Chondrocyte (in vitro differentiated cells): Measurements from ENCODE around the gene NCOR2. TPM values are rescaled to one million over a fixed set of nuclear protein-coding genes. Genes with fewer than 3 reads are reported as not detected.

Experiments
- DNase-seq: peaks from one replicate; pipeline ENCODE4 v3.0.0; 2021; ENCODE audit warnings: mixed read lengths, low spot score
- H3K27ac Mint-ChIP-seq: one replicate; pipeline ENCODE4 v1.8.0; 2021; ENCODE audit warnings: mild to moderate bottlenecking, moderate library complexity, mixed read lengths; ENCODE audit not compliant: unreplicated experiment
- H3K27me3 Mint-ChIP-seq: 2 replicates; pipeline ENCODE4 v1.8.0; 2021; ENCODE audit warnings: low read depth, mixed read lengths
- H3K36me3 Mint-ChIP-seq: 2 replicates; pipeline ENCODE4 v1.8.0; 2021; ENCODE audit warnings: low read depth, mixed read lengths
- H3K4me1 Mint-ChIP-seq: 2 replicates; pipeline ENCODE4 v1.8.0; 2021; ENCODE audit warnings: low read depth, mild to moderate bottlenecking, mixed read lengths
- H3K4me3 Mint-ChIP-seq: one replicate; pipeline ENCODE4 v1.8.0; 2021; ENCODE audit warnings: mild to moderate bottlenecking, moderate library complexity, mixed read lengths; ENCODE audit not compliant: unreplicated experiment
- H3K9me3 Mint-ChIP-seq: 2 replicates; pipeline ENCODE4 v1.8.0; 2021; ENCODE audit warnings: low read depth, mixed read lengths
- CTCF ChIP-seq: fragments of 200-600 bp; sonication (generic); IDR thresholded peaks from 2 replicates; pipeline ENCODE4 v1.5.0; 2021; ENCODE audit warnings: antibody characterized with exemption, mild to moderate bottlenecking, moderate library complexity
- total RNA-seq: library from RNA; stranded (reverse); gene quantifications from 3 replicates; pipeline ENCODE4 v1.2.1, GENCODE V29; 2021

The NCOR2 gene
- total RNA-seq, 1 donor from 2014 or later = 327 TPM

- Mint-ChIP-seq H3K27ac (no peak overlapping the region), H3K4me3 (no peak overlapping the region), H3K4me1 (peaks cover 17% of the 10 kb centered on the region), H3K27me3 (peaks cover 3% of the 10 kb centered on the region), H3K36me3 (no peaks in the 10 kb centered on the region), H3K9me3 (peaks cover 4% of the 10 kb centered on the region)
- DNase-seq = no peak
- no peak for TF ChIP-seq CTCF
These were observed 44.4 kb upstream of the NCOR2 start for GRCh38 chr12:124611559-124612409.

- Mint-ChIP-seq H3K9me3 (peaks cover 4% of the 10 kb centered on the region), H3K4me1 (peaks cover 17% of the 10 kb centered on the region), H3K36me3 (no peaks in the 10 kb centered on the region), H3K27me3 (peaks cover 3% of the 10 kb centered on the region), H3K27ac (no peak overlapping the region), H3K4me3 (no peak overlapping the region)
- no peak for DNase-seq
- TF ChIP-seq CTCF = no peak
These were observed 43.5 kb upstream of the NCOR2 start for GRCh38 chr12:124610629-124611558.

GRCh38 chr12:124610021-124610612, 42.7 kb upstream of the NCOR2 start:
- no peak for TF ChIP-seq CTCF
- Mint-ChIP-seq H3K4me1 (peaks cover 17% of the 10 kb centered on the region), H3K36me3 (no peaks in the 10 kb centered on the region)

GRCh38 chr12:124609041-124609989, 41.9 kb upstream of the NCOR2 start:
- no peak for DNase-seq
- H3K36me3 Mint-ChIP-seq = no peaks in the 10 kb centered on the region
- H3K27ac Mint-ChIP-seq = no peak overlapping the region
- no peak overlapping the region for H3K4me3 Mint-ChIP-seq
- no peak for TF ChIP-seq CTCF
- peaks cover 17% of the 10 kb centered on the region for H3K4me1 Mint-ChIP-seq
- H3K27me3 Mint-ChIP-seq = peaks cover 3% of the 10 kb centered on the region
- H3K9me3 Mint-ChIP-seq = peaks cover 4% of the 10 kb centered on the region

More at GRCh38 chr12:124610021-124610612, 42.7 kb upstream of the NCOR2 start:
- no peak for DNase-seq
- no peak overlapping the region for H3K27ac Mint-ChIP-seq
- peaks cover 4% of the 10 kb centered on the region for H3K9me3 Mint-ChIP-seq
- H3K4me3 Mint-ChIP-seq = no peak overlapping the region
- H3K27me3 Mint-ChIP-seq = peaks cover 3% of the 10 kb centered on the region
